RPMI8226 (cell line): ENCODE measurements around the gene VPS8.
A peak's percentile ranks its signal among the peaks of the same experiment; 100 is the strongest.

ENCODE experiments used
- DNase-seq: peaks from one replicate; pipeline ENCODE4 v3.0.0-alpha.2; 2015

VPS8 gene

DNA sequence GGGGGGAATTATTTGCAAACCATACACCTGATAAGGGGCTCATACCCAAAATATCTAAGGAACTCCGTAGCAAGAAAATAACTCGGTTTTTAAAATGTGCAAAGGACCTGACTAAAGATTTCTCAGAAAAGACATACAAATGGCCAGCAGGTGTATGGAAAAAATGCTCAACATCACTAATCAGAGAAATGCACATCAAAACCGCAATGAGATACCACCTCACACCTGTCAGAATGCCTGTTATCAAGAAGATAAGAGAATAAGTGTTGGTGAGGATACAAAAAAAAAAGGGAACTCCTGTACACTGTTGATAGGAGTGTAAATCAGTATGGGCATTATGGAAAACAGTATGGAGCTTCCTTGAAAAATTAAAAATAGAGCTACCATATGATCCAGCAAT lies 251.5 kb downstream of the VPS8 start:
- no peak for DNase-seq

DNA sequence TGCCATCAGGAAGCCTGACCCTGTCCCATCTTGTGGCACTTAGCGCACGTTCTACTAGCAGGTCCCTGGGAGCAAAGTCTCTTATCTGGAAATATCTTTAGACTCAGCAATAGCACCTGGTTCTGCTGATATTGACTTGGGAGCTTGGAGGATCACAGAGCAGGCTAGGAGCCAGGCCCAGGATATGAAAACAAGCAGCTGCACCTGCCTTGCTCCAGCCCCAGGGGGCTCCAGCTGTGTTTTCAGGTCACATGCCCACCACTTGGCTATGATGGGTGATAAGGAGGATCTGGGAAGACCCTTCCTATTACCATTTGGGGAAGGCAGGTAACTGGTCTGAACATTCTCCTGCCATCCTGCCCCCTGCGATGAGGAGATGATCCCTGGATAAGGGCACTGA lies 253.1 kb downstream of the VPS8 start:
- no peak for DNase-seq

DNA sequence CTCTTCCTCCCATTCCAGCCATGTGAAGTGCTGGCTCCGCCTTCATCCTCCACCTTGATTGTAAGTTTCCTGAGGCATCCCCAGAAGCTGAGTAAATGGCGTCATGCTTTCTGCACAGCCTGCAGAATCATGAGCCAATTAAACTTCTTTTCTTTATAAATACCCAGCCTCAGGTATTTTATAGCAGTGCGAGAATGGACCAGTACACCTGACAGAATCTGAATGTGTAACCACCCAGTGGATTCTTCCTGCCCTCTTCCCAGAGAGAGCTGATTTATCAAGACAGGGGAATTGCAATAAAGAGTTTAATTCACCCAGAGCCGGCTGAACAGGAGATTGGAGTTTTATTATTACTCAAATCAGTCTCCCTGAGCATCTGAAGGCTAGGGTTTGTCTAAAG lies 254.3 kb downstream of the VPS8 start:
- DNase-seq = no peak

DNA sequence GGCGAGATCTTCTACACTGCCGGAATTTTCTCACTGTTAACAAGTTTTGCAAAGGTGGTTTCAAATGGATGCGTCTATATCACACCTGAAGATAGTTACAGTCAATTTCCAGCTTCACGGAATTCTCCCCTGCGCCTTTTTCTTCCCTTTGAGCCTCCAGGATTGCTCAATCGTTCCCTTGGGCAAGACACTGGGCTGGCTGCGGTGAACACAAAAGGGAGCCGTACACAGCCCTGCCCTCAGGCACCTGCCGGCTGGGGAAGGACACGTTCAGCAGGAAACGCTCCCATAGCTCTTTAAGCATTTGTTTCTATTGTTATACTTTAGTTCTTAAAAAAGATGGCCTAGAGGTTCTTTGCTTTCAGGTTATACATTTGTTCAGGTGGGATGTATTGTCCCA lies 255.2 kb downstream of the VPS8 start:
- no peak for DNase-seq

DNA sequence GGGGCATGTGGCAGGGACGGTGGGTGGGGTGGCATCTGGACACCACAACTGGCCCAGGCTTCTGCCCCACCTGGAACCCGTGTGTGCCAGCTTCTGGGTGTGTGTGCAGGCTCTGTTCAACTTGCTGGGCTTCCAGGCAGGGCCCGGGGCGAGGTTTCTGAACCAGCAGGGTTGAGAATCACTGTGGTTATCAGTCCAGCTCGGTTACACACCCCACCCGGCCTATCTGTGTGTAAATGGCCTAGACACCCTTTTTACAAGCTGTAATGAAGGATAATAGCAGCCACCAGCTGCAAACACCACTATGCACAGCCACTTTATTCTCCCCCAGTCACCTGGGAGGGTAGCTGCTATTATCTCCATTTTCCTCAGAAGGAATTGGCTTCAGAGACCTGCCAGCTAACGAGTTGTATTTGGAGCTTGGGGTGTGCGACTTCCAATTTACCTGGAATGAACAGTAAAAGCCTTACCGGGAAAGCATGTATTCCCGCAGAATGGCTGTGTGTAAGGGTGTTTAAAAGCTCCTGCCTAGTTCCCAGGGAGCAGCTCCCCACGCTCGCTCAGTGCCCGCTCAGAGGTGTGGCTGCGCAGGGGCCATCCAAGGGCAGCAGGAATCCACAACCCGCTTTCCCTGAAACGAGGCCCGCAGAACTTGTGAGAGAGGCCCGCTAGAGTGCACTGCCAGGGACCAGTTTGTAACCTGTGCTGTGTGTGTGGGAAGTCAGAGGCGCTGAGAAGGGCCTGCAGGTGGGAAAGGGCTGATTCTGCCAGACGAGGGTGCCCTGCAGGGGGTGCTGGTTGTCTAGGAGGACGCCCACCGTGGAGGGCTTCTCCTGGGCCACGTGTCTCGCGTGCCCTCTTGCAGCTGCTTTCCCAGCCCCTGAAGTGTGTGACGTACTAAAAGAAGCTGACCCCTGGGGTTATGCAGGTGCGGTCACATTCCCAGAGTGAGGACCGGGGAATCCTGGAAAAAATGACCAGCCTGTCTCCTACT lies 257.4 kb downstream of the VPS8 start:
- no peak for DNase-seq

DNA sequence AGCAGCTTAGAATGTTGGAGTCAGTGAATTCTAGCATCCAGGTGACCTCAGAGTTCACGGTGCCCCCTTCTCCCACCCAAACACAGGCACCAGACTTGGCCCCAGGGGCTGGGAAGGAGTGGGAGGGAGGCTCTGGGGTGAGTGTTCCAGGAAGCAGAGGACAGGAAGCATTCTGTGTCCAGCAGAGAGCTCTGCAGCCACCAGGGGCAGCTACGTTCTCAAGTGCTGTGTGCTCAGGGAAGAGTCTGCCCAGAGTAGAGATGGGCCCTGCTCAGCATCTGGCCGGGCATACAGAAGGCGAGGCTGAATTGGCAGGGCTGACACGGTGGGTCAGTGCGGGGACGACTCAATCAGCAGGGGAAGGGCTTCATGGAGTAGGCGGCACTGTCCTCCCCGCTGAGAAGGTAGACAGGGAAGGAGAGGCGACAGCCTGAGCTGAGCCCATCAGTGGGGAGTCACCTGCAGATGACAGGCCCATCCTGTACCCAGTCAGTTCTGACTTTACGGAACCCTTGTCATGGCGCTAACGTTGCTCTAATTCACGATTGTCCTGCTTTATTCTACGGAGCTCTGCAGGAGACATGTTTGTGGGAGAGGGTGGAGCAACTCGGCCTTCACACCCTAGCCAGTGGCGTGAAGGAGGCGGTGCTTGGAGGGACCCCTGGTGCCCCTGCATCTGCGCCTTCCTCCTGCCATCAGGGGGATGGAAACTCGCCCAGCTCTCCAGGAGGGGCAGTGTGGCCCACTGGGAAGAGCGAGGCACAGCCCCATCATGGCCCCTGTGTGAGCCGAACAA lies 258.7 kb downstream of the VPS8 start:
- DNase-seq = peak; percentile 52

DNA sequence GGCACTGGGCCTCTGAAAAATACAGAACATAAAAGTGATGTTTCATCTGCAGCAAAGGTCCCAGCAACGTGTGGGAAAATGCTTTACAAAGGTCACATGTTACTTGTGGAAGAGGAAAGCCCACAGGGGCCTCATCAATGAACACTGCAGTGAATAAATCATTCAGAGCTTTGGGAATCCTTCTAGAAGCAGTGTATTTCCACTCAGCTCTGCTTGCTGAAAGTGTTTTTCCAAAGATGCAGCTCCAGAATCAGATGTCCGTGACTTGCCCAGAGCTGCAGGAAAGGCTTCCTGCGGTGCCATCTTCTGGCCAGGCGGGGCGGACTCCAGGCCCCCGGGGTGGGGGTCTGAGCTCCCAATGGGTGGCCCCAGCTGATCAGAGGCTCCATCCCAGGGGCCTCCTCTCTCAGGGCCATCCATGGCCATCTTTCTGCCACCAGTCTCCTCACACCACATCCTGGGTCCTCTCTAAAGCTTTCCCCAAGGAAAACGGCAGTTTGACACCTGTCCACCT lies 259.4 kb downstream of the VPS8 start:
- no peak for DNase-seq

DNA sequence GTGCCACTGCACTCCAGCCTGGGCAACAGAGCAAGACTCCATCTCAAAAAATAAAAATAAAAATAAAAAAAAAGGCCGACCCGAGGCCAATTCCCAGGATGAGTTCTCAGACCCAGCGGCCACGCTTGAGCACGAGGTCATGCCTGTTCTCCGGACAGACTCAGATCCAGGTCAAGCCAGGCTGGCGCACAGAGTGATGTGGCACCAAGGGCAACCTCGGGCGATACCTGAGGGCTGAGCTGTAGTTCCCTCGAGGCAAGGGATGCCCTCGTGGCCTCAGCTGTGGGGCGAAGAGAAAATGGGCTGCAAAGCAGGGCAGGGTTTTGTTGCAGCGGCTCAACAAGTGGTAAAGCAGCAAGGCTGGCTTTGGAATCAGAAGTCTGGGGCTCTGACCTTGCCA lies 263.6 kb downstream of the VPS8 start:
- no peak for DNase-seq

DNA sequence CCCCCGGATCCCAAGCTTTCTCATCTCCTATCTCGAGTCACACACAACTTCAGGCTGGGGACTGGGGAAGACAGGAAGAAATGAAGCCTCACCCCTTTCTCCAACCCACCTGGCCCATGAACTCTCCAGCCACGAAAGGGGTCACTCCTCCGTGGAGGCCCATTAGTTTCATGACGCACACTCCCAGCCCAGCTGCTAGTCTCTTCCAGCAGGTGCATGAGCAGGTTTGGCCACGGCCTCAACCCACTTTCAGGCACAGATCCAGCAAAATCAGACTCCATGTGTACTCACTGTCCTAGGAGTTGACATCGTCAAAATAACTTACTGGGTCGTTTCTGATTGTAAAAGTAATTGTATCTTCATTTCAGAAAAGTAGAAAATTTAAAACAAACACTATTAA lies 264.3 kb downstream of the VPS8 start:
- peak; percentile 10 for DNase-seq

DNA sequence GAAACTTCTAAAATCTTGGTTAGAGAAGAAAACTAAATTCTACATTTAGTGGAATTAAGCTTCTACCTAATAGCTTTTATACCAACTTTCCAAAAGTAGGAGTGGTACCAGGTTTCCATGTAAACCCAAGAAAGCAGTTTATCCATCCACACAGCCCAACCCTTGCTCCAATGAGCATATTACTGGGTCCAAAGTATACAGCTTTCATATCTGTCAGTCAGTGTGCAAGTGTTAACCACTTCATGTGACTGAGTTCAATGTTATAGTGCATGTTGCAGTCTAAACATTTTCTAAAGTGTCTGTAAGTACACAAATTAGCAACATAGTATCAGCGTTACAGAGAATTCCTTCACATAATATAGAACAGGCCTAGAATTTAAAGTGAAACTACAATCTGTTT lies 267.7 kb downstream of the VPS8 start:
- DNase-seq = no peak

DNA sequence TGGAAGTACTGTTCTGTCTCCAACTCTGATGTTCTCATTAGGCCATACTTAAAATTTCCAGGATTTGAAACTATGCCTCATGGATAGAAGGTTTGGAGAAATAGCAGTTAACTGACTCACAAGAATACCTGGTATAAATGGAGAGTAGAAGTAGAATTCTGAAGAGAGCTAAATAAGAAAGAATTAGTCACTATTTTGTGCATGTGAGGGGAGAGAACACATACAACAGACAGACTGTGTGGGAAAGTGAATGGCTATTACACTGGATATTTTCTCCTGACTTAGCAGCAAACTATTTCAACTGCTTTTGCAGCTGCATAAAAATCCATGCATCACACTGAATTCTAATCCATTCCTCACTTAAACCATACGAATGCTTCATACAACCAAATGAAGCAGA lies 269.6 kb downstream of the VPS8 start:
- no peak for DNase-seq

DNA sequence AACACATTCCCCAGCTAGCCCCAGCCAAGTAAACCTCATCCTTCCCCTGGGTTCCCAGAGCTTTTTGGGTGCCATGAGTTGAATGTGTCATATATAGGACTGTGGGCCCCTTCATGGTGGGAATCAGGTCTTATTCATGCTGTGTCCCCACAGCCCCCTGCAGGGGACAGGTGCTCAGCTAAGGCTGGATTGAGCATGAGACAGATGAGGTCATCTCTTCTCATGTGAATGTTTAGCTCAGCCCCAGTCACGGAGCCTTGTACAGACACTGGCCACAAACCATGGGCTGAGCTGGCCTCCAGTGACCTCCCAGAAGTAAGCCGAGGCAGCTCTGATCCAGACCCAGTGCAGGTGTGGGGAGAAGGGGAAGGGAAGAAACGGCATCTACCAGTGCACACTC lies 270.2 kb downstream of the VPS8 start:
- DNase-seq = no peak

DNA sequence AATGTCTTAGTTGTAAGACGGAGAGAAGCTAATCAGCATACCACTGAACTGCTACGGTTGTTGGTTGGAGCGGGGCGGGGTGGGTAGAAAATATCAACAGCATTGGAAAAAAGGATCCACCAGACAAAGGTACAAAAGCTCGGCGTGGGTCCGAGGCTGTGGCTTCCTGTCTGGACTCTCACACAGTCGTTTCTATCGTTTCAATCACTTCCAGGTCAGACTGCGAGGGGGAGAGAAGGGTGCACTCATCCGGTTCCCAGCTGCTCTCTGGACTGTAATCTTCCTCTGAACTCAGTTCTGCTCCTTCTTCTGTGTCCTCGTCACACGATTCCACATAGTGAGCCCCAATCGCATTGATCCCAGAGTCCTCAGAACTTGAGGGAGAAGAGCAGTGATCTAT lies 270.9 kb downstream of the VPS8 start:
- no peak for DNase-seq

DNA sequence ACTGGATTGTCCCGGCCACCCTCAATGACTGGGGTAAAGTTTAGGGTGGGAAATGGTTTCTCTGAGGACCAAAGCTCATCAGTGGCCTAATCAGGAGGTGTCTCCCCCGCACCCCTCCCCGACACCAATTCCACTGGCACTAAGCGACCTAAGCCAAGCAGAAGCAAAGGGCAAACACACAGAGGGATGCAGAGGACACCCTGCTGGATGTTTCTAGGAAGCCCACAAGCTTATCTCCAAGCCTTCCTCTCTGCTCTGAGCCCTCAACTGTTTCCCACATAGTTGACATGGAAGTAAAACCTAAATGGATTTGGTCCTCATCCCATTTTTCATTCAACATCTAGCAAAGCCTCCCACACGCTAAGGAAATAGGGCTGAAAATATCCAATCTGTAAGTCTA lies 272.4 kb downstream of the VPS8 start:
- no peak for DNase-seq

DNA sequence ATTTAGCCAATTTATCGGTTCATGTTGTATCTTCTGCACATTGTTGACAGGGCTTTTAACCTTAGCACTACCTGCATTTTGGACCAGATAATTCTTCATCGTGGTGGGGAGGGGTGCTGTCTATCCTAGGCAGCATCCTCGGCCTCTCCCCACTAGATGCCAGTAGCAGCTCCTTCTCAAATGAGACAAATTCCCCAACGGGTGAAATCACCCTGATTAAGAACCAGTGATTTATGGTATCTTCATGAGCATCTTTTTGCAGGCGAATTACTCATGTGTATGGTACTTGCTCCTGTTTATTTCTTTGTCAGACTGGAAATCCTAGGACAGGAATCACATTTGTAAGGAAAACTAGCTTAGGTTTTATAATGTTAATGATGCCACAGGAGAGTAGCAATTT lies 272.9 kb downstream of the VPS8 start:
- DNase-seq = no peak

DNA sequence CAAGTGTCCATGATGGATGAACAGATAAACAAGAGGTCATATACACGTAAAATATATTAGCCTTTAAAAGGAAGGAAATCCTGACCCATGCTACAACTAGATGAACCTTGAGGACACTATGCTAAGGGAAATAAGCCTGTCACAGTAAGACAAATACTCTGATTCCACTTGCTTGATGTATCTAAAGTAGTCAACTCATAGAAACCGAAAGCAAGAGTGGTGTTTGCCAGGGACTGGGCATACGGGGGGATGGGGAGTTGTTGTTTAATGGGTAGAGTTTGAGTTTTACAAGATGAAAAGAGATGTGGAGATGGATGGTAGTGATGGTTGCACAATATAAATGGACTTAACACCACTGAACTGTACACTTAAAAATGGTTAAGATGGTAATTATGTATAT lies 275.5 kb downstream of the VPS8 start:
- DNase-seq = peak; percentile 32

DNA sequence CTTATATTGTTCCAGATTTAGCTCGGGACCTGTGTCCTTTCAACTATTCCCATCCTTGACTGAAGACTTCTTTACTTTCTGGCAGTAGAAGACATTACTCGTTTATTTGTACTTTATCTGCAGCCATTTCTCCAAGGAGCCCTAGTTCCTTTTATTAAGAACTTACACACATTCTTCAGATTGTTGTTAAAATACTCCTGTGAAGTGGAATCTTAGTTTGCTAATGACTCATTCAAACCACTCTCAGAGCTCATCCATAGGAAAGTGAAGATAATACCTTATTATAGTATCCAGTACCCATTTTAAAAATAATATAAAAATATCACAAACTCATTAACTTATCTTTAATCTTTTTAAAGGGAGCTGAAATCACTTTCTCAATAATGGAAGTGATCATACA lies 277.4 kb downstream of the VPS8 start:
- DNase-seq = no peak

DNA sequence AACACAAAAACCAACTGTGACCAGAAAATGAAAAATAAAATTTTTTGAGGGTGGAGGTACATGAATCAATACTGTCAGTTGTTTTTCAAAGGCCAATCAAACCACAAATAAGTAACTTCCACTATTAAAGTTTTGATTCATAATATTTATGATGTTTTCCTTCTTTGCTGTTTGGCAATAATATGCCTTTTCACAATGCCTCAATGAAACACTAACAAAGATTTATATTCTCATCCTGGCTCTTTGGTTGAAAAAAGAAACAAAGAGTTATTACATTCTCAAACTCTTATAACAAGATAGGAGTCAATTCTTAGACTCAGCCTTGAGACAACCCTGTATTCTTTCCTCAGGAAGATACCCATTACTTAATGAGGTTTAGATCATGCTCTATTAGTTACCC lies 277.8 kb downstream of the VPS8 start:
- DNase-seq = no peak

DNA sequence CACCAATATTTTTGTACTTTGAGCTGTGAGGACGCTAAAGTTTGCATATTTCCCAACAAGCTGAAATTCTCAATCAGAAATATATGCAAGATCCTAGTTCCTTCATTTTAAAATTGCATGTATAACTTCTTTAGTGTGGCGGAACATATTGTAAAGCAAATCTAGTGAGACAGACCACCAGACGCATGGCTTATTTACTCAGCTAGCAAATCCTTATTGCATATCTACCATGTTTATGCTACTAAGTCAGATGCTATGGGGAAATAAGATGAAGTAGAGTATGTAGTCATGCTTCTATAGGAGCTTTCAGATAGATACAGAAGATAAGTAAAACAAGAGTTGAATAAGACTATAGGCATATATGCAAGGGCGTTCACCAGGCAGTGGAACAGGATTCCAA lies 278.8 kb downstream of the VPS8 start:
- no peak for DNase-seq

DNA sequence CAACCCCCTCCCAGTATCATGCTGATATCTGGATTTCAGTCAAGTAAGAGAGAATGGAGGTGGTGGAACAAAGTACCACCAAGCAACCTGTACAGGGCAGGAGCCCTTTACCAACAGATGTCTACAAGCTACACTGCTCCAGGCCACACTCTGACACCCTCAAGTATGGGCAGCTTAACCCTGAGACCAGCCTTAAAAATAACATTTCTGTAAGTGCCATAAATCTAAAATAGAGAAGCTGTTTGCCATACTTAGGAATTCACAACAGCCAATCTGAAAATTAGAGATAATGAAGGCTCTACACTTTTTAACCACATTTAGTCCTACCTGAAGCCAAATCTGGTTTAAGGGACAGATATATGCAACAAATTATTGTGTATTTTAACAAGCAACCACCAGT lies 281.1 kb downstream of the VPS8 start:
- DNase-seq = no peak

DNA sequence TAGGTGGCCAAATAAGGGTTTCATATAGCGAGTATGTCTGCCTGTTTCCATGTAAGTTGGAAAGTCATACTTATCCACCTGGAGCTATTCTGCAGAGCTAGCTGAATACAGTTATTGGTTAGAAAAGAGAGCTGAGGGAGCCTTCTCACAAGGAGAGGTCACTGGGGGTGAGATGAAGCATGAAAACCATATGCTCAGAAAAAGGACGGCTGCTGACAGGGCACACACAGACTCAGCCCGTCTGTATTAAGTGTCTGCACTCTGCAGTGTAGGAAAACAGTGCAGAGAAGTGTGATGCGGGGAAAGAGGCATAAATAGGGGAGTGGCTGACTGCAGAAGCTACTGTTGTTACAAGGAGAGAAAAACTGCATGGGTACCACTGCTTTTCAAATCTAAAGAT lies 282.7 kb downstream of the VPS8 start:
- DNase-seq = no peak
